ENCODE results near the gene CD1B. TPM values are rescaled to one million over a fixed set of nuclear protein-coding genes. Genes with fewer than 3 reads are reported as not detected.
"Not testable (repeated sequence)": the region's sequence is repeated elsewhere in the genome, so short reads cannot be mapped to it uniquely, and the experiment has no call there.

CD1B gene
- total and polyA plus RNA-seq, 2 experiments from 2014 or later: not detected

GRCh38 chr1:158353303-158354075, 22.2 kb upstream of the CD1B start, which contains the start of gene CD1E:
CD1E (plus strand) TSS chr1:158353894; CDS start chr1:158353989, 95 bp downstream.
- H2AFZ ChIP-seq: no peak within 1 kb of the TSS
- no peaks in the 10 kb centered on the region for H3K27me3 ChIP-seq (ENCODE audit: insufficient read depth)
- H3K4me1 Mint-ChIP-seq: peaks cover 10% of the 10 kb centered on the region; the same call in 2 of the 3 replicates
- H3K9me3 Mint-ChIP-seq: peaks cover 2% of the 10 kb centered on the region; the same call in 2 of the 3 replicates
- no peak within 1 kb of the TSS for H3K4me3 Mint-ChIP-seq
- H3F3A ChIP-seq (replicated peaks; ENCODE audit: low read depth): no peaks in the 10 kb centered on the region
- H3K9me2 ChIP-seq (ENCODE audit: insufficient read depth): 0 out of 2 replicates have a peak, but pooled peaks cover 4% of the 10 kb centered on the region
- DNase-seq (ENCODE audit: low spot score) (no peak), ATAC-seq (no peak)
- peaks cover 7% of the 10 kb centered on the region; the same call in 1 of the 2 replicates for H3K4me1 ChIP-seq (ENCODE audit: insufficient read depth)
- H3K36me3 ChIP-seq (ENCODE audit: insufficient read depth): no peaks in the 10 kb centered on the region
- no peak within 1 kb of the TSS for H3K27ac Mint-ChIP-seq
- no peak for TF ChIP-seq ETS1 (IDR thresholded peaks at IDR 0.05)
- no peak for TF ChIP-seq POLR2AphosphoS5 (IDR thresholded peaks at IDR 0.05; ENCODE audit: low read depth)
- TF ChIP-seq NANOG (IDR thresholded peaks at IDR 0.05; ENCODE audit: borderline replicate concordance): no peak
- no peak for TF ChIP-seq JUNB (IDR thresholded peaks at IDR 0.05; ENCODE audit: unreplicated experiment)
- no peak for TF ChIP-seq EZH2phosphoT487 (IDR thresholded peaks at IDR 0.05; ENCODE audit: unreplicated experiment)
- TF ChIP-seq, protein P1, sequence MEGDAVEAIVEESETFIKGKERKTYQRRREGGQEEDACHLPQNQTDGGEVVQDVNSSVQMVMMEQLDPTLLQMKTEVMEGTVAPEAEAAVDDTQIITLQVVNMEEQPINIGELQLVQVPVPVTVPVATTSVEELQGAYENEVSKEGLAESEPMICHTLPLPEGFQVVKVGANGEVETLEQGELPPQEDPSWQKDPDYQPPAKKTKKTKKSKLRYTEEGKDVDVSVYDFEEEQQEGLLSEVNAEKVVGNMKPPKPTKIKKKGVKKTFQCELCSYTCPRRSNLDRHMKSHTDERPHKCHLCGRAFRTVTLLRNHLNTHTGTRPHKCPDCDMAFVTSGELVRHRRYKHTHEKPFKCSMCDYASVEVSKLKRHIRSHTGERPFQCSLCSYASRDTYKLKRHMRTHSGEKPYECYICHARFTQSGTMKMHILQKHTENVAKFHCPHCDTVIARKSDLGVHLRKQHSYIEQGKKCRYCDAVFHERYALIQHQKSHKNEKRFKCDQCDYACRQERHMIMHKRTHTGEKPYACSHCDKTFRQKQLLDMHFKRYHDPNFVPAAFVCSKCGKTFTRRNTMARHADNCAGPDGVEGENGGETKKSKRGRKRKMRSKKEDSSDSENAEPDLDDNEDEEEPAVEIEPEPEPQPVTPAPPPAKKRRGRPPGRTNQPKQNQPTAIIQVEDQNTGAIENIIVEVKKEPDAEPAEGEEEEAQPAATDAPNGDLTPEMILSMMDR (conservative IDR thresholded peaks at IDR 0.05; ENCODE audit: low read depth in 2 of 2): no peak
- TF ChIP-seq ZNF114 (CRISPR knock-in tag; IDR thresholded peaks at IDR 0.05): no peak
- TF ChIP-seq EZH2 (IDR thresholded peaks at IDR 0.05; ENCODE audit: low read depth, unreplicated experiment): no peak
- no peak for TF ChIP-seq ZNF331 (CRISPR knock-in tag; IDR thresholded peaks at IDR 0.05; ENCODE audit: low read depth)
- no peak within 1 kb of the TSS for H3K4me2 ChIP-seq
- no peak within 1 kb of the TSS for H3K27ac ChIP-seq (ENCODE audit: low read depth)
- H3K27me3 Mint-ChIP-seq (ENCODE audit: insufficient read depth, low read depth, poor library complexity): peaks cover 2% of the 10 kb centered on the region
- H4K20me1 ChIP-seq (replicated peaks; ENCODE audit: insufficient read depth): no peaks in the 10 kb centered on the region
- H3K4me3 ChIP-seq: no peak within 1 kb of the TSS
- no peaks in the 10 kb centered on the region for H3K79me2 ChIP-seq (replicated peaks; ENCODE audit: insufficient read depth)
- no peaks in the 10 kb centered on the region for H3K36me3 Mint-ChIP-seq (ENCODE audit: low read depth)

GRCh38 chr1:158348946-158349345, 17.6 kb upstream of the CD1B start:
- H3K27me3 Mint-ChIP-seq (ENCODE audit: insufficient read depth, low read depth, poor library complexity); ATAC-seq; H3F3A ChIP-seq (replicated peaks; ENCODE audit: low read depth); H3K27me3 ChIP-seq (ENCODE audit: insufficient read depth); DNase-seq (ENCODE audit: low spot score); H2AFZ ChIP-seq; H4K20me1 ChIP-seq (replicated peaks; ENCODE audit: insufficient read depth); H3K27ac ChIP-seq (ENCODE audit: low read depth); H3K4me3 ChIP-seq; H3K4me3 Mint-ChIP-seq; H3K79me2 ChIP-seq (replicated peaks; ENCODE audit: insufficient read depth); H3K4me2 ChIP-seq; H3K36me3 Mint-ChIP-seq (ENCODE audit: low read depth); H3K9me2 ChIP-seq (ENCODE audit: insufficient read depth); H3K27ac Mint-ChIP-seq; H3K36me3 ChIP-seq (ENCODE audit: insufficient read depth); H3K4me1 Mint-ChIP-seq; H3K4me1 ChIP-seq (ENCODE audit: insufficient read depth): not testable (repeated sequence)
- H3K9me3 Mint-ChIP-seq: peaks cover 13% of the 10 kb centered on the region

DNA sequence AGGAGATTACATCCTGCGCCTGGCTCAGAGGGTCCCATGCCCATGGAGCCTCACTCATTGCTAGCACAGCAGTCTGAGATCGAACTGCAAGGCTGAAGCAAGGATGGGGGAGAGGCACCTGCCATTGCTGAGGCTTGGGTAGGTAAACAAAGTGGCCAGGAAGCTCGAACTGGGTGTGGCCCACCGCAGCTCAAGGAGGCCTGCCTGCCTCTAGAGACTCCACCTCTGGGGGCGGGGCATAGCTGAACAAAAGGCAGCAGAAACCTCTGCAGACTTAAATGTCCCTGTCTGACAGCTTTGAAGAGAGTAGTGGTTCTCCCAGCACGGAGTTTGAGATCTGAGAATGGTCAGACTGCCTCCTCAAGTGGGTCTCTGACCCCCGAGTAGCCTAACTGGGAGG, 5.1 kb upstream of the CD1B start:
- H3K4me3 ChIP-seq; H3F3A ChIP-seq (replicated peaks; ENCODE audit: low read depth); H3K9me2 ChIP-seq (ENCODE audit: insufficient read depth); H3K27ac Mint-ChIP-seq; H3K27ac ChIP-seq (ENCODE audit: low read depth); H3K27me3 Mint-ChIP-seq (ENCODE audit: insufficient read depth, low read depth, poor library complexity); H3K4me1 ChIP-seq (ENCODE audit: insufficient read depth); H3K27me3 ChIP-seq (ENCODE audit: insufficient read depth); H2AFZ ChIP-seq; H3K36me3 ChIP-seq (ENCODE audit: insufficient read depth); H3K4me3 Mint-ChIP-seq; H3K4me2 ChIP-seq; H3K36me3 Mint-ChIP-seq (ENCODE audit: low read depth); H3K4me1 Mint-ChIP-seq; H3K79me2 ChIP-seq (replicated peaks; ENCODE audit: insufficient read depth); H4K20me1 ChIP-seq (replicated peaks; ENCODE audit: insufficient read depth); H3K9me3 Mint-ChIP-seq; ATAC-seq: not testable (repeated sequence)
- peak; percentile 27 for DNase-seq (ENCODE audit: low spot score)

All from GM23338 (cell line).